SK-N-SH (cell line): ENCODE results near the gene TBC1D5.

Source experiments
- CTCF ChIP-seq: fragments of 200-600 bp; sonication (generic); IDR thresholded peaks from 2 replicates; pipeline ENCODE4 v1.6.1; 2017; ENCODE audit warnings: antibody characterized with exemption, mild to moderate bottlenecking, moderate library complexity
- EP300 ChIP-seq, 2 experiments: IDR thresholded peaks; 2 replicates each; pipeline versions ENCODE4 v1.4.0 to v1.6.1; 2012; ENCODE audit warnings: borderline replicate concordance in 1 of 2, low read depth in 1 of 2, low read length in 1 of 2
- EZH2phosphoT487 ChIP-seq: fragments of 200-600 bp; sonication (generic); IDR thresholded peaks from 2 replicates; pipeline ENCODE4 v1.6.1; 2017; ENCODE audit warnings: low read depth, mixed run types, mild to moderate bottlenecking, antibody characterized with exemption, moderate library complexity, borderline replicate concordance
- FOXJ3 ChIP-seq: sonication (generic); formaldehyde crosslinking; IDR thresholded peaks from 2 replicates; pipeline ENCODE4 v1.5.1; 2020; ENCODE audit warnings: mild to moderate bottlenecking, missing genetic modification reagents
- GABPA ChIP-seq: IDR thresholded peaks from 2 replicates; pipeline ENCODE4 v1.4.0; 2012; ENCODE audit warnings: low read depth, mild to moderate bottlenecking
- POLR2AphosphoS5 ChIP-seq: IDR thresholded peaks from 2 replicates; pipeline ENCODE4 v1.6.1; 2012; ENCODE audit warnings: low read depth, low read length
- SIN3A ChIP-seq: IDR thresholded peaks from 2 replicates; pipeline ENCODE4 v1.6.1; 2012; ENCODE audit warnings: low read depth, mild to moderate bottlenecking, low read length, moderate library complexity, borderline replicate concordance
- TF ChIP-seq, protein P1 (sequence below): IDR thresholded peaks from 2 replicates; pipeline ENCODE4; 2012

DNA sequence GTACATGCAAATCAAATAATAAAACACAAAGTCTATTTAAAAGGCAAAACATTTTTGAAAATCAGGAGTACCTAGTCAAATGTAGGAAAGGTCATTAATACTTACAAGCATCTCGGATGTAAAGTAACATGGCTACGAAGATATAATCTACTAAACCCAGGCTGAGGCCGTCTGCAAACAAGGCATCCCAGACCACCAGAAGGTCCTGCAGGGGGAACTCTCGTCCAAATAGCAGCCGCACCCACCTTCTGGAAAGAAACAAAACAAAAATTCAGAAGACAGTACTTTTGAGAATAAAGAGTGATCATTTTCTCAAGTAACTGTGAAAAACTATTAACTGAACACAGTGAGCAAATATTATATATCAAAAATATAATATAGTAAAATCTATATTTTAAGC, 434.5 kb downstream of the TBC1D5 start:
- TF ChIP-seq FOXJ3 (CRISPR knock-in tag) (no peak), EZH2phosphoT487 (no peak), EP300 (IDR thresholded peaks at IDR 0.05; ENCODE audit: borderline replicate concordance in 1 of 2, low read depth in 1 of 2, low read length in 1 of 2) (no peak), CTCF (no peak), SIN3A (no peak), GABPA (no peak), POLR2AphosphoS5 (no peak)
- TF ChIP-seq, protein P1, sequence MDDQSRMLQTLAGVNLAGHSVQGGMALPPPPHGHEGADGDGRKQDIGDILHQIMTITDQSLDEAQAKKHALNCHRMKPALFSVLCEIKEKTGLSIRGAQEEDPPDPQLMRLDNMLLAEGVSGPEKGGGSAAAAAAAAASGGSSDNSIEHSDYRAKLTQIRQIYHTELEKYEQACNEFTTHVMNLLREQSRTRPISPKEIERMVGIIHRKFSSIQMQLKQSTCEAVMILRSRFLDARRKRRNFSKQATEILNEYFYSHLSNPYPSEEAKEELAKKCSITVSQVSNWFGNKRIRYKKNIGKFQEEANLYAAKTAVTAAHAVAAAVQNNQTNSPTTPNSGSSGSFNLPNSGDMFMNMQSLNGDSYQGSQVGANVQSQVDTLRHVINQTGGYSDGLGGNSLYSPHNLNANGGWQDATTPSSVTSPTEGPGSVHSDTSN: no peak
